Fibroblast of villous mesenchyme (primary cell): ENCODE data around the gene L3MBTL4. TPM values are rescaled to one million over a fixed set of nuclear protein-coding genes. Genes with fewer than 3 reads are reported as not detected.

Experiments
- DNase-seq: peaks from one replicate; pipeline ENCODE4 v3.0.0-alpha.2; 2010; ENCODE audit warnings: low read depth
- H3K4me3 ChIP-seq: 2 replicates; pipeline ENCODE4 v1.5.1; 2011; ENCODE audit warnings: low read depth, mild to moderate bottlenecking, low read length
- total RNA-seq: library from RNA; depleted of rRNA; stranded (reverse); fragments of >200 nt; gene quantifications from 2 replicates; pipeline ENCODE4 v1.2.3, GENCODE V29; 2012
- TF ChIP-seq, protein P1 (sequence below): IDR thresholded peaks from 2 replicates; pipeline ENCODE4 v1.5.1; 2012; ENCODE audit warnings: low read depth, mild to moderate bottlenecking, low read length; ENCODE audit not compliant: insufficient read depth

The L3MBTL4 gene
- total RNA-seq, 1 donor, result not detected

GRCh38 chr18:6222271-6222670 is 192.4 kb downstream of the L3MBTL4 start:
- TF ChIP-seq, protein P1, sequence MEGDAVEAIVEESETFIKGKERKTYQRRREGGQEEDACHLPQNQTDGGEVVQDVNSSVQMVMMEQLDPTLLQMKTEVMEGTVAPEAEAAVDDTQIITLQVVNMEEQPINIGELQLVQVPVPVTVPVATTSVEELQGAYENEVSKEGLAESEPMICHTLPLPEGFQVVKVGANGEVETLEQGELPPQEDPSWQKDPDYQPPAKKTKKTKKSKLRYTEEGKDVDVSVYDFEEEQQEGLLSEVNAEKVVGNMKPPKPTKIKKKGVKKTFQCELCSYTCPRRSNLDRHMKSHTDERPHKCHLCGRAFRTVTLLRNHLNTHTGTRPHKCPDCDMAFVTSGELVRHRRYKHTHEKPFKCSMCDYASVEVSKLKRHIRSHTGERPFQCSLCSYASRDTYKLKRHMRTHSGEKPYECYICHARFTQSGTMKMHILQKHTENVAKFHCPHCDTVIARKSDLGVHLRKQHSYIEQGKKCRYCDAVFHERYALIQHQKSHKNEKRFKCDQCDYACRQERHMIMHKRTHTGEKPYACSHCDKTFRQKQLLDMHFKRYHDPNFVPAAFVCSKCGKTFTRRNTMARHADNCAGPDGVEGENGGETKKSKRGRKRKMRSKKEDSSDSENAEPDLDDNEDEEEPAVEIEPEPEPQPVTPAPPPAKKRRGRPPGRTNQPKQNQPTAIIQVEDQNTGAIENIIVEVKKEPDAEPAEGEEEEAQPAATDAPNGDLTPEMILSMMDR, result no peak
- no peak for DNase-seq
- no peak overlapping the region for H3K4me3 ChIP-seq

- DNase-seq, result no peak
- TF ChIP-seq, protein P1, result no peak
- H3K4me3 ChIP-seq, result no peak overlapping the region
Observed at GRCh38 chr18:6221602-6222014, 193.1 kb downstream of the L3MBTL4 start.

- H3K4me3 ChIP-seq, result no peak overlapping the region
- TF ChIP-seq, protein P1, result no peak
- no peak for DNase-seq
Observed at GRCh38 chr18:6220129-6220528, 194.6 kb downstream of the L3MBTL4 start.

DNA sequence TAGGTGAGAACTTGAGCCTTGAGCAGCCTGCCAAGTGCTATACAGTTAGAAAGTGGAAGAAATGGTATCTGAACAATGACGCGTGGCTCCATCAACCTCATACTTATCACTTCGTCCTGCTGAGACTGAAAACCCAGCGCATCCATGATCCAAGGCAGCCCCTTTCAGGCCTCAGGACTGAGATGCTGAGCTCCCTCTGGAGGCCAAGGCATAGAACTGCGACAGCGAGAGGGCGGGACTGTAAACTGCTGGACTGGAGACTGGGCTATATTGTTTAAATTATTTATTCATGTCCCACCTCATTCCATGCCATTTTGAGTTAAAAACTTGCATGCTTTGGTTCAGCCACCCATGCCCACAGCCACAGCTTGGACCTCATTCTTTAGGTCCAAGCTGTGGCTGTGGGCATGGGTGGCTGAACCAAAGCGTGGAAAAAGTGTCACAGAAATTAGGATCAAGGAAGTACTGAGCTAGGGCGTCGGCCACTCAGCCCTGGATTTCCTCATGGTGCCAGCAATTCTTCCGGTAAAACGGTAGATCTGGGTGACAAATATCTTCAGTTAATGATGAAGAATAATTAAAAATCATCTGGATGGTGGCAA is 195.5 kb downstream of the L3MBTL4 start:
- DNase-seq, result peak; percentile 27
- H3K4me3 ChIP-seq, result no peak overlapping the region
- TF ChIP-seq, protein P1, result peak; percentile 72

DNA sequence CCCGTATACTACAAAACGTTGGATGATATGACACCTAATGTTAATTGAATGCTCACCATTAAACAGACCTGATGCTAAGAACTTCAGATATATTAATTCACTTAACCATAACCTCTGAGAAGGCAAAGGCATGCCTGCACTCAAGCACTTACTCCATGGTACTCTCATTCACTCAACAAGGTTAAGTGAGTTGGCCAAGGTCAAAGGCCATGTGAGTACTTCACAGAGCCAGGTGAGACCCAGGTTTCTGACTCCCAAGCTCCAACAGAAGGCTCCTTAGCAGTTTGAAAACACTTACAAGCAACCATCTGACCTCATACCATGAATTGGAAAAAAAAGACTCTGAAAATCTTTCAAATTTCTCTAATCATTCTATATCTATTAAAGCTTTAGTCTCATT is 198.8 kb downstream of the L3MBTL4 start:
- TF ChIP-seq, protein P1, result no peak
- DNase-seq, result no peak

GRCh38 chr18:6211174-6211504 is 203.6 kb downstream of the L3MBTL4 start:
- H3K4me3 ChIP-seq, result no peak overlapping the region
- TF ChIP-seq, protein P1, result no peak
- DNase-seq, result no peak

More for the DNA sequence above, 198.8 kb downstream of the L3MBTL4 start:
- H3K4me3 ChIP-seq, result no peak overlapping the region
